NB4 (cell line): Measurements from ENCODE around the gene CCDC13.

Experiments used
- DNase-seq: peaks from one replicate; pipeline ENCODE4 v3.0.0; 2010; ENCODE audit warnings: low read depth
- H3K4me3 ChIP-seq: one replicate; pipeline ENCODE4 v1.5.1; 2011; ENCODE audit warnings: mild to moderate bottlenecking, low read depth, low read length, moderate library complexity
- MYC ChIP-seq: IDR thresholded peaks from 2 replicates; pipeline ENCODE4 v1.6.1; 2011; ENCODE audit warnings: low read depth, low read length
- POLR2A ChIP-seq: IDR thresholded peaks from 2 replicates; pipeline ENCODE4 v1.6.1; 2011; ENCODE audit warnings: mild to moderate bottlenecking; ENCODE audit not compliant: insufficient read length; ENCODE audit errors: extremely low read depth
- TF ChIP-seq, protein P1 (sequence below): IDR thresholded peaks from 2 replicates; pipeline ENCODE4 v1.6.1; 2011; ENCODE audit warnings: low read depth, low read length
- TF ChIP-seq, protein P2 (sequence below): IDR thresholded peaks from one replicate; pipeline ENCODE4 v1.5.1; 2012; ENCODE audit warnings: low read depth, low read length

Gene CCDC13

GRCh38 chr3:42728668-42729364 is 44.2 kb downstream of the CCDC13 start:
- no peak overlapping the region for H3K4me3 ChIP-seq
- DNase-seq = no peak
- TF ChIP-seq, protein P1, sequence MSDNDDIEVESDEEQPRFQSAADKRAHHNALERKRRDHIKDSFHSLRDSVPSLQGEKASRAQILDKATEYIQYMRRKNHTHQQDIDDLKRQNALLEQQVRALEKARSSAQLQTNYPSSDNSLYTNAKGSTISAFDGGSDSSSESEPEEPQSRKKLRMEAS = no peak
- TF ChIP-seq MYC (no peak), POLR2A (no peak)
- TF ChIP-seq, protein P2, sequence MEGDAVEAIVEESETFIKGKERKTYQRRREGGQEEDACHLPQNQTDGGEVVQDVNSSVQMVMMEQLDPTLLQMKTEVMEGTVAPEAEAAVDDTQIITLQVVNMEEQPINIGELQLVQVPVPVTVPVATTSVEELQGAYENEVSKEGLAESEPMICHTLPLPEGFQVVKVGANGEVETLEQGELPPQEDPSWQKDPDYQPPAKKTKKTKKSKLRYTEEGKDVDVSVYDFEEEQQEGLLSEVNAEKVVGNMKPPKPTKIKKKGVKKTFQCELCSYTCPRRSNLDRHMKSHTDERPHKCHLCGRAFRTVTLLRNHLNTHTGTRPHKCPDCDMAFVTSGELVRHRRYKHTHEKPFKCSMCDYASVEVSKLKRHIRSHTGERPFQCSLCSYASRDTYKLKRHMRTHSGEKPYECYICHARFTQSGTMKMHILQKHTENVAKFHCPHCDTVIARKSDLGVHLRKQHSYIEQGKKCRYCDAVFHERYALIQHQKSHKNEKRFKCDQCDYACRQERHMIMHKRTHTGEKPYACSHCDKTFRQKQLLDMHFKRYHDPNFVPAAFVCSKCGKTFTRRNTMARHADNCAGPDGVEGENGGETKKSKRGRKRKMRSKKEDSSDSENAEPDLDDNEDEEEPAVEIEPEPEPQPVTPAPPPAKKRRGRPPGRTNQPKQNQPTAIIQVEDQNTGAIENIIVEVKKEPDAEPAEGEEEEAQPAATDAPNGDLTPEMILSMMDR = no peak

- no peak for DNase-seq
- H3K4me3 ChIP-seq = no peak overlapping the region
- TF ChIP-seq MYC (no peak), POLR2A (no peak)
- TF ChIP-seq, protein P1 = no peak
- TF ChIP-seq, protein P2 = no peak
Observed at GRCh38 chr3:42728056-42728455, 45.0 kb downstream of the CCDC13 start.

- no peak for DNase-seq
- TF ChIP-seq, protein P2 = no peak
- TF ChIP-seq POLR2A (no peak), MYC (no peak)
- TF ChIP-seq, protein P1 = no peak
- no peak overlapping the region for H3K4me3 ChIP-seq
Observed at GRCh38 chr3:42725454-42725853, 47.6 kb downstream of the CCDC13 start.

GRCh38 chr3:42723219-42723618 is 49.8 kb downstream of the CCDC13 start:
- TF ChIP-seq, protein P1 = no peak
- TF ChIP-seq, protein P2 = no peak
- TF ChIP-seq POLR2A = no peak
- DNase-seq = no peak
- no peak overlapping the region for H3K4me3 ChIP-seq
